ENCODE measurements around the gene NAP1L5.

Gene NAP1L5

GRCh38 chr4:88743696-88744095 lies 46.1 kb upstream of the NAP1L5 start:
- H3K4me3 ChIP-seq (ENCODE audit: control insufficient read depth, low read depth, low read length): no peak overlapping the region
- TF ChIP-seq CTCF (conservative IDR thresholded peaks at IDR 0.05; ENCODE audit: control insufficient read depth, insufficient read depth, low read depth, low read length): no peak
- peak; percentile 41 for DNase-seq (ENCODE audit: low read depth)

GRCh38 chr4:88742561-88742960 lies 44.9 kb upstream of the NAP1L5 start:
- H3K4me3 ChIP-seq (ENCODE audit: control insufficient read depth, low read depth, low read length): no peak overlapping the region
- no peak for TF ChIP-seq CTCF (conservative IDR thresholded peaks at IDR 0.05; ENCODE audit: control insufficient read depth, insufficient read depth, low read depth, low read length)
- DNase-seq (ENCODE audit: low read depth): no peak

GRCh38 chr4:88738180-88738579 lies 40.6 kb upstream of the NAP1L5 start:
- TF ChIP-seq CTCF (conservative IDR thresholded peaks at IDR 0.05; ENCODE audit: control insufficient read depth, insufficient read depth, low read depth, low read length): no peak
- H3K4me3 ChIP-seq (ENCODE audit: control insufficient read depth, low read depth, low read length): no peak overlapping the region
- no peak for DNase-seq (ENCODE audit: low read depth)

- DNase-seq (ENCODE audit: low read depth): peak; percentile 43
- no peak overlapping the region for H3K4me3 ChIP-seq (ENCODE audit: control insufficient read depth, low read depth, low read length)
- TF ChIP-seq CTCF (conservative IDR thresholded peaks at IDR 0.05; ENCODE audit: control insufficient read depth, insufficient read depth, low read depth, low read length): no peak
Observed at GRCh38 chr4:88737307-88737941, 39.8 kb upstream of the NAP1L5 start.

- no peak for DNase-seq (ENCODE audit: low read depth)
- H3K4me3 ChIP-seq (ENCODE audit: control insufficient read depth, low read depth, low read length): no peak overlapping the region
- TF ChIP-seq CTCF (conservative IDR thresholded peaks at IDR 0.05; ENCODE audit: control insufficient read depth, insufficient read depth, low read depth, low read length): no peak
Observed at GRCh38 chr4:88736264-88736663, 38.6 kb upstream of the NAP1L5 start.

- no peak for TF ChIP-seq CTCF (conservative IDR thresholded peaks at IDR 0.05; ENCODE audit: control insufficient read depth, insufficient read depth, low read depth, low read length)
- no peak for DNase-seq (ENCODE audit: low read depth)
- H3K4me3 ChIP-seq (ENCODE audit: control insufficient read depth, low read depth, low read length): no peak overlapping the region
Observed at GRCh38 chr4:88735564-88735963, 37.9 kb upstream of the NAP1L5 start.

All from fibroblast of mammary gland (primary cell).